GM23248 (cell line): ENCODE measurements around the gene AP4E1. TPM values are rescaled to one million over a fixed set of nuclear protein-coding genes. Genes with fewer than 3 reads are reported as not detected.
A peak's percentile ranks its signal among the peaks of the same experiment; 100 is the strongest.
"Not testable (repeated sequence)": the region's sequence is repeated elsewhere in the genome, so short reads cannot be mapped to it uniquely, and the experiment has no call there.

ENCODE experiments used
- DNase-seq: peaks from one replicate; pipeline ENCODE4 v3.0.0-alpha.2; 2015
- H2AFZ ChIP-seq: fragments of 200-600 bp; sonication (generic); 2 replicates; pipeline ENCODE4 v1.6.1; 2016; ENCODE audit warnings: antibody characterized with exemption
- H3F3A ChIP-seq: fragments of 200-600 bp; sonication (generic); 2 replicates; pipeline ENCODE4 v1.6.1; 2016; ENCODE audit warnings: mild to moderate bottlenecking, antibody characterized with exemption, mixed run types; ENCODE audit not compliant: insufficient read depth
- H3K27ac ChIP-seq: fragments of 200-600 bp; sonication (generic); 2 replicates; pipeline ENCODE4 v1.5.1; 2016; ENCODE audit warnings: mild to moderate bottlenecking
- H3K27me3 ChIP-seq: fragments of 200-600 bp; sonication (generic); replicated peaks from 2 replicates; pipeline ENCODE4 v1.6.1; 2016; ENCODE audit warnings: mild to moderate bottlenecking; ENCODE audit not compliant: insufficient read depth
- H3K36me3 ChIP-seq: fragments of 200-600 bp; sonication (generic); 2 replicates; pipeline ENCODE4 v1.6.1; 2016; ENCODE audit warnings: low read depth, mild to moderate bottlenecking
- H3K4me1 ChIP-seq: fragments of 200-600 bp; sonication (generic); 2 replicates; pipeline ENCODE4 v1.6.1; 2016; ENCODE audit warnings: mild to moderate bottlenecking; ENCODE audit not compliant: insufficient read depth
- H3K4me2 ChIP-seq: fragments of 200-600 bp; sonication (generic); one replicate; pipeline ENCODE4 v1.6.1; 2016; ENCODE audit warnings: mild to moderate bottlenecking; ENCODE audit not compliant: unreplicated experiment
- H3K4me3 ChIP-seq: fragments of 200-600 bp; sonication (generic); 2 replicates; pipeline ENCODE4 v1.5.1; 2016; ENCODE audit warnings: mild to moderate bottlenecking
- H3K79me2 ChIP-seq: fragments of 200-600 bp; sonication (generic); 2 replicates; pipeline ENCODE4 v1.6.1; 2016; ENCODE audit warnings: mild to moderate bottlenecking; ENCODE audit not compliant: insufficient read depth
- H3K9ac ChIP-seq: fragments of 200-600 bp; sonication (generic); 2 replicates; pipeline ENCODE4 v1.6.1; 2016; ENCODE audit warnings: mild to moderate bottlenecking
- H3K9me2 ChIP-seq: fragments of 200-600 bp; sonication (generic); 2 replicates; pipeline ENCODE4 v1.6.1; 2016; ENCODE audit warnings: mixed run types, mild to moderate bottlenecking, moderate library complexity; ENCODE audit not compliant: insufficient read depth
- H3K9me3 ChIP-seq: fragments of 200-600 bp; sonication (generic); one replicate; pipeline ENCODE4 v1.6.1; 2017; ENCODE audit warnings: low read depth
- H4K20me1 ChIP-seq: fragments of 200-600 bp; sonication (generic); 2 replicates; pipeline ENCODE4 v1.6.0; 2016; ENCODE audit not compliant: insufficient read depth
- EZH2 ChIP-seq: fragments of 200-600 bp; sonication (generic); IDR thresholded peaks from 2 replicates; pipeline ENCODE4 v1.6.1; 2018; ENCODE audit warnings: antibody characterized with exemption, mild to moderate bottlenecking; ENCODE audit not compliant: insufficient read depth, poor library complexity, severe bottlenecking
- EZH2phosphoT487 ChIP-seq: fragments of 200-600 bp; sonication (generic); IDR thresholded peaks from 2 replicates; pipeline ENCODE4 v1.6.1; 2018; ENCODE audit warnings: antibody characterized with exemption, moderate library complexity, mild to moderate bottlenecking, low read depth; ENCODE audit not compliant: insufficient read depth
- WGBS, 2 experiments: methylation state at CpG; one replicate each; pipeline ENCODE4 v1.1.6; 2015 to 2017; ENCODE audit warnings: low lambda C conversion rate in 2 of 2, low coverage in 1 of 2; ENCODE audit errors: missing lambda C conversion rate in 2 of 2; 5-methylcytosine and 5-hydroxymethylcytosine counted together
- in situ Hi-C: fragments of 300-500 bp; cut with MboI; formaldehyde crosslinking; loops from 2 replicates; pipeline ENCODE4 v1.15.0; 2020
- polyA plus RNA-seq: library from polyadenylated mRNA; unstranded; fragments of >200 nt; fragmentation: Nextera tagmentation; extraction: Ambion mirVana; gene quantifications from 2 replicates; pipeline ENCODE4 v1.2.1, GENCODE V29; 2016
- total RNA-seq: library from RNA; depleted of rRNA; stranded (reverse); fragments of >200 nt; shearing (Covaris generic); gene quantifications from 2 replicates; pipeline ENCODE4 v1.2.3, GENCODE V29; 2014

The AP4E1 gene
- total and polyA plus RNA-seq, 2 experiments from 2014 or later = 6.2 to 15.0 TPM

DNA sequence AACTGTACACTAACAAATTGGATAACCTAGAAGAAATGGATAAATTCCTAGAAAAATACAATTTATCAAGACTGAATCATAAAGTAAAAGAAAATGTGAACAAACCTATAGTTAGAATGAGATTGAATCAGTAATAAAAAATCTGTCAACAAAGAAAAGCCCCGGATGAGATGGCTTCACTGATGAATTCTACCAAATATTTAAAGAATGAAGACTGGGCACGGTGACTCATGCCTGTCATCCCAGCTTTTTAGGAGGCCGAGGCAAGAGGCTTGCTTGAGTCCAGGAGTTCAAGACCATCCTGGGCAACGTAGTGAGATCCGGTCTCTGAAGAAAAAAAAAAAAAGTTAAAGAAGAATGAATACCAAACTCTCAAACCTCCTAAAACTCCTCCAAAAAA lies 17.7 kb upstream of the AP4E1 start:
- Histone ChIP-seq H3K4me3 (no peak overlapping the region), H3K9me3 (no peaks in the 10 kb centered on the region), H3K27ac (no peak overlapping the region), H2AFZ (no peak overlapping the region), H3K9ac (no peak overlapping the region), H3K4me1 (peaks cover 4% of the 10 kb centered on the region; the same call in 1 of the 2 replicates), H3K79me2 (no peaks in the 10 kb centered on the region), H3K4me2 (no peak overlapping the region), H3K9me2 (no peaks in the 10 kb centered on the region), H4K20me1 (no peaks in the 10 kb centered on the region), H3K36me3 (no peaks in the 10 kb centered on the region), H3F3A (peaks cover 9% of the 10 kb centered on the region), H3K27me3 (no peaks in the 10 kb centered on the region)
- no peak for TF ChIP-seq EZH2
- TF ChIP-seq EZH2phosphoT487 = no peak
- peak; percentile 24 for DNase-seq
- WGBS, 2 experiments = 63 to 68% methylated on average over 5 of the region's 5 CpGs
- in situ Hi-C loops = no loop called here

GRCh38 chr15:50891159-50891558 lies 17.3 kb upstream of the AP4E1 start:
- in situ Hi-C loops = no loop called here
- DNase-seq = no peak

GRCh38 chr15:50893976-50894375 lies 14.5 kb upstream of the AP4E1 start:
- no peaks in the 10 kb centered on the region; the same call in 1 of the 2 replicates for H3F3A ChIP-seq
- H3K9ac ChIP-seq = no peak overlapping the region
- in situ Hi-C loops = no loop called here
- no peak overlapping the region for H3K4me2 ChIP-seq
- DNase-seq = no peak
- H4K20me1 ChIP-seq = no peaks in the 10 kb centered on the region
- WGBS, 2 experiments = 67 to 71% methylated on average over 3 of the region's 3 CpGs
- H3K79me2 ChIP-seq = no peaks in the 10 kb centered on the region
- H3K9me3 ChIP-seq = no peaks in the 10 kb centered on the region
- no peak overlapping the region for H3K27ac ChIP-seq
- TF ChIP-seq EZH2phosphoT487 (no peak), EZH2 (no peak)
- no peak overlapping the region for H2AFZ ChIP-seq
- H3K27me3 ChIP-seq = no peaks in the 10 kb centered on the region
- H3K36me3 ChIP-seq = no peaks in the 10 kb centered on the region
- no peak overlapping the region for H3K4me3 ChIP-seq
- H3K9me2 ChIP-seq = no peaks in the 10 kb centered on the region
- H3K4me1 ChIP-seq = no peaks in the 10 kb centered on the region

More at GRCh38 chr15:50891159-50891558, 17.3 kb upstream of the AP4E1 start:
- Histone ChIP-seq H3K27ac (no peak overlapping the region), H2AFZ (no peak overlapping the region), H3F3A (peaks cover 6% of the 10 kb centered on the region), H3K4me1 (peaks cover 2% of the 10 kb centered on the region; the same call in 1 of the 2 replicates), H3K36me3 (no peaks in the 10 kb centered on the region), H3K9me2 (no peaks in the 10 kb centered on the region), H3K4me3 (no peak overlapping the region), H3K27me3 (no peaks in the 10 kb centered on the region), H3K9ac (no peak overlapping the region), H3K9me3 (no peaks in the 10 kb centered on the region), H4K20me1 (no peaks in the 10 kb centered on the region), H3K79me2 (no peaks in the 10 kb centered on the region), H3K4me2 (no peak overlapping the region)
- 93 to 97% methylated on average over 1 of the region's 1 CpG for WGBS, 2 experiments
- TF ChIP-seq EZH2 = no peak
- TF ChIP-seq EZH2phosphoT487 = no peak

DNA sequence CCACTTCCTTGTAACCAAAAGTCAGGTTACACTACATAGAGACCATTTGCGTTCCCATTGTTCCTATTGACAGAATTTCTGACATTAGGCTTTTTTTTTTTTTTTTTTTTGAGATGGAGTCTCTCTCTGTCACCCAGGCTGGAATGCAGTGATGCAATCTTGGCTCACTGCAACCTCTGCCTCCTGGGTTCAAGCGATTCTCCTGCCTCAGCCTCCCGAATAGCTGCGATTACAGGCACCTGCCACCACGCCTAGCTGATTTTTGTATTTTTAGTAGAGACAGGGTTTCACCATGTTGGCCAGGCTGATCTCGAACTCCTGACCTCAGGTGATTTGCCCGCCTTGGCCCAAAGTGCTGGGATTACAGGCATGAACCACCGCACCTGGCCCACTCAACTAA lies 7.1 kb upstream of the AP4E1 start:
- not testable (repeated sequence) for H3K27ac ChIP-seq, H3F3A ChIP-seq, H3K4me2 ChIP-seq, H3K79me2 ChIP-seq, H4K20me1 ChIP-seq, H3K9ac ChIP-seq, H3K9me3 ChIP-seq, H3K9me2 ChIP-seq, H3K4me1 ChIP-seq, H2AFZ ChIP-seq, H3K27me3 ChIP-seq, H3K36me3 ChIP-seq, H3K4me3 ChIP-seq, DNase-seq
- WGBS, 2 experiments = 96 to 97% methylated on average over 8 of the region's 8 CpGs
- in situ Hi-C loops = loop anchor here (10.0 kb wide), 1 partner anchor 227 kb away; no protein-coding TSS in a partner anchor

DNA sequence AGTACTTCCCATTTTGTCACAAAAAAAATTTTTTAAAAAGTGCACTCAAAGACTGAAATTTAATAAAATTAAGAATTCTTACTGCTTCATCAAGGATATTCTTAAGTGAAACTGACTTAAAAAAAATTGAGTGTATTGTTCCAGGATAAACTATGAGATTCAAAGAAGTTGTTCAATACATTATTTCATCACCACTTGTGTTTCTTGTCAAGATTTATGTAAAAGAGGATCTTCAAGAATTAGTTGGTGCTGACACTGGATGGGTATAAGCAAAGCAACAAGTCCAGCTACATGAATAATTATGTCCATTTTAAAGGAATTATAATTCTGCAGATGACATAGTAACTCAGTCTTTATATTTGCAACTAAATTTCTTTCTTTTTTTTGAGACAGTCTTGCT lies 4.3 kb upstream of the AP4E1 start:
- Histone ChIP-seq H3K9ac (no peak overlapping the region), H3F3A (0 out of 2 replicates have a peak, but pooled peaks cover 2% of the 10 kb centered on the region), H3K36me3 (no peaks in the 10 kb centered on the region), H3K27me3 (no peaks in the 10 kb centered on the region), H3K27ac (no peak overlapping the region), H3K9me3 (no peaks in the 10 kb centered on the region), H3K4me3 (no peak overlapping the region), H3K79me2 (peaks cover 5% of the 10 kb centered on the region), H3K4me1 (peaks cover 4% of the 10 kb centered on the region), H3K9me2 (no peaks in the 10 kb centered on the region), H3K4me2 (no peak overlapping the region), H4K20me1 (no peaks in the 10 kb centered on the region), H2AFZ (no peak overlapping the region)
- in situ Hi-C loops = loop anchor here (10.0 kb wide), 1 partner anchor 229 kb away; no protein-coding TSS in a partner anchor
- TF ChIP-seq EZH2 (no peak), EZH2phosphoT487 (no peak)
- DNase-seq = no peak
